SK-N-MC (cell line): Measurements from ENCODE around the gene TIGD3.

Source experiments
- DNase-seq: peaks from one replicate; pipeline ENCODE4 v3.0.0-alpha.2; 2011; ENCODE audit warnings: low read depth, low spot score
- H3K27ac ChIP-seq: fragments of 200-600 bp; sonication (generic); 2 replicates; pipeline ENCODE4 v1.5.1; 2016; ENCODE audit warnings: mixed run types
- H3K36me3 ChIP-seq: fragments of 200-600 bp; sonication (generic); 2 replicates; pipeline ENCODE4 v1.6.1; 2017; ENCODE audit warnings: antibody characterized with exemption, low read length, mixed read lengths; ENCODE audit not compliant: insufficient read depth
- H3K4me3 ChIP-seq: fragments of 200-600 bp; sonication (generic); 2 replicates; pipeline ENCODE4 v1.5.1; 2016
- H3K9ac ChIP-seq: fragments of 200-600 bp; sonication (generic); 2 replicates; pipeline ENCODE4 v1.8.0; 2017; ENCODE audit warnings: mixed run types, mixed read lengths; ENCODE audit not compliant: insufficient read length
- H3K9me3 ChIP-seq: fragments of 200-600 bp; sonication (generic); 2 replicates; pipeline ENCODE4 v1.6.1; 2017; ENCODE audit warnings: low read depth, mild to moderate bottlenecking, antibody characterized with exemption, low read length, moderate library complexity, mixed read lengths
- EZH2 ChIP-seq: fragments of 200-600 bp; sonication (generic); IDR thresholded peaks from one replicate; pipeline ENCODE4 v1.6.1; 2017; ENCODE audit warnings: antibody characterized with exemption
- FOXP2 ChIP-seq: optimal IDR thresholded peaks from 2 replicates; pipeline ENCODE3; 2011; ENCODE audit warnings: mild to moderate bottlenecking, moderate library complexity; ENCODE audit not compliant: insufficient read depth; ENCODE audit errors: extremely low read length, control extremely low read depth
- POLR2AphosphoS5 ChIP-seq: IDR thresholded peaks from 2 replicates; pipeline ENCODE4 v1.6.1; 2012; ENCODE audit warnings: mild to moderate bottlenecking, low read depth, low read length, borderline replicate concordance

The TIGD3 gene

DNA sequence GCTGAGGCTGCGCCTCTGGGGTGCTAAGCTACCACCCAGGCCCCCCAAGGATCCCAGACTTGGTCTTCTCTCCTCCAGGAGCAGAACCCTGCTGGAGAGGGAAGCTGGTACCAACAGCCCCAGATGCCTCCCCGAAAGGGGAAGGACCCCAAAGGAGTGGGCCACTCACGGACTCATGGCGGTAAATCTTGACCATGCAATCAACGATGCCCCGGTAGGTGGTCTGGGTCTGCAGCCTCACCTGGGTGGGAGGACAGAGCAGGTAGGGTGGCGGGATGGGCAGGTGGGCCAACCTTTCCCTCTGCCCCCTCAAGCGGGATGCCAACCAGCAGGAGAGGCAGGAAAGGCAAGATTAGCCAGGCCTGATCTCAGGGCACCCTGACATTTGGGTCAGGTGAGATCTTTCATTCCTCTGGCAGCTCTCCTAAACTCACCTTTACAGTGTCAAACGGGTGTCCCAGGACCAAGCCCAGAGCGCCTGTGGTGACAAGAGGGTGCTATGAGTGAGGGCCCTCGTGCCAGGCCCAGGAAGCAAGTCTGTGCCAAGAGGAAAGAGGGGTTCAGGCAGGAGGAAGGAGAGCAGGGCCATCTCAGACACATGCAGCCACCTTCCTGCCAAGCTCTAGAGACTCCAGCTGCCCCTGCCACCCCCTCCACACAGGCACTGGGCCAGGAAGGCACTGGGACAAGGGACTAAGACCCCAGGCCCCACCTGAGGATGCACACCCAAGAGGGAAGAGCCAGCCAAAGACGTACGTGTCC is 25.3 kb downstream of the TIGD3 start:
- TF ChIP-seq EZH2, result no peak
- no peak for TF ChIP-seq FOXP2
- TF ChIP-seq POLR2AphosphoS5, result no peak
- Histone ChIP-seq H3K27ac (no peak overlapping the region), H3K9me3 (no peaks in the 10 kb centered on the region), H3K4me3 (no peak overlapping the region), H3K9ac (no peak overlapping the region), H3K36me3 (no peaks in the 10 kb centered on the region)
- no peak for DNase-seq

DNA sequence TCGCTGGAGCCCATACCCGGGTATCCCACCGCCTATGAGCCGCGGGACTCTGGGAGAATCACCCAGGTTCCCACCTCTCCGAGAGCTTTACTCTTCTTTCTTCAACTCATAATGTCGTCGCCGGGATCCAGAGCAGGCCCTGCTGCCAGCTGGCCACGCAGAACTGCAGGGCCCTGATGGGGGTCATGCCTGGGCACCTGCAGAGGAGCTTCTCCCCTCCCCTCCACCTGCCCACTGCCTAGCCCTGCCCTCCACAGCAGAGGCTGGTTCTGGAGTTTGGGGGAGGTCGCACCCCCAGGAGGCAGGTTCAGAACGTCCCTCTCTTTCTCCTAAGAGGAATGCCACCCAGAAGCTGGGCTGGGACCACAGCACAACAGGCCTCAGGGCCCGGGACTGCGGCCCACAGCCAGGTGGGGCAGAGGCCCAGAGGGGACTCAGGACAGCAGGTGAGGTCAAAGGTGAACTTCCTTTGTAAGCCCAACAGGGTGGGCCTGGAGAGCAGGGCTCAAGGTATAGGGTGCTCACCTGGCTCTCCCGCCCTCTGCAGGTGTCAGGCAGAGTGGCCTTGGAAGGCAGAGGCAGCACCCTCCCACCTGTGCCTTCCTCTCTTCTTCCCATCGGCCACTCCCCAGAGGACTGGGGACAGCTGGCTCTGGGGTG is 26.0 kb downstream of the TIGD3 start:
- TF ChIP-seq FOXP2 (no peak), POLR2AphosphoS5 (no peak), EZH2 (no peak)
- H3K9ac ChIP-seq, result no peak overlapping the region
- DNase-seq, result no peak
- H3K9me3 ChIP-seq, result no peaks in the 10 kb centered on the region
- no peak overlapping the region for H3K4me3 ChIP-seq
- no peak overlapping the region for H3K27ac ChIP-seq
- no peaks in the 10 kb centered on the region for H3K36me3 ChIP-seq

DNA sequence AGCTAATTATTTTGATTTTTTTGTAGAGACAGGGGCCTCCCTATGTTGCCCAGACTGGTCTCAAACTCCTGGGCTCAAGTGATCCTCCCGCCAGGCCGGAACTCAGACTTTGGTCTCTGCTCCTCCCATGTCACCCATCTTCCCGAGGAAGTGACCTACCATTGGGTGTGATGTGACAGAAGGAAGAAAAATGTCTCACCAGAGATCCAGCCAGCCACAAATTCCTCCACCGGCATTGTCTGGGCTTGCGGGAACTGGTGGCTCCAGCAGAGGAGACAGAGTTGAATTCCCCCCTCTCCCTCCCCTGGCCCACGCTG is 27.1 kb downstream of the TIGD3 start:
- Histone ChIP-seq H3K9me3 (no peaks in the 10 kb centered on the region), H3K36me3 (no peaks in the 10 kb centered on the region), H3K27ac (peak overlapping the region; percentile 93), H3K4me3 (peak overlapping the region; percentile 76), H3K9ac (peak overlapping the region; percentile 73)
- TF ChIP-seq POLR2AphosphoS5 (no peak), FOXP2 (no peak), EZH2 (no peak)
- no peak for DNase-seq

GRCh38 chr11:65382033-65382803 is 27.7 kb downstream of the TIGD3 start, which contains the start of gene SLC25A45:
Gene SLC25A45, minus strand, starts transcription at chr11:65382646. Its CDS starts 695 bp downstream, at chr11:65381951.
- Histone ChIP-seq H3K36me3 (no peaks in the 10 kb centered on the region), H3K9me3 (no peaks in the 10 kb centered on the region), H3K9ac (peak within 1 kb of the TSS; percentile 73), H3K4me3 (peak within 1 kb of the TSS; percentile 76), H3K27ac (peak within 1 kb of the TSS; percentile 93)
- no peak for TF ChIP-seq EZH2
- peak; percentile 90 for TF ChIP-seq FOXP2
- peak; percentile 70; the same call in 1 of the 2 replicates for TF ChIP-seq POLR2AphosphoS5
- DNase-seq, result peak; percentile 42

DNA sequence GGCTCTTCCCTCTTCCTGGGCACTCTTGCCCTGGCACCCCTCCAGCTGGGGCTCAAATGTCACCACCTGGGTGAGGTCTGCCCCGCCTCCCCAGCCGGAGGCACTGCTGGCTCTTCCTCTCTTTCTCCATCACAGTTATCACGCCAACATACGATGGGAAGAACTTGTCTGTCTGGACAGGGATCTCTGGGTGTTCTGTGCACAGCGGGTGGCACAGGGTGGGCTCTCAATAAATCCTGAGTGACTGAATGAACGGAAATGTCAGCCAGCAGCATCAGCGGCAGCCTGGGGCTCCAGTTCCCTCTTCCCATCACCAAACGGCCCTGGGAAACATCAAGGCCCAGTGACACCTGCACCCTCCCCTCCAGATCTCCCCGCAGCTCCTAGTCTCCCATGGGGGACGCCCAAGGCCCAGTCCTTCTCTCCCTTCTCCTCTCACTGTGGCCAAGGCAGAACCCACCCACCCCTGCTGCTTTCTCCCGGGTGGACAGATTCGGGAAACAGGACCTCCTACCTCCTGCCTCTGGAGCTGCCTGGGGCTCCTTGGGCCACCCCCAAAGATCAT is 28.3 kb downstream of the TIGD3 start:
- Histone ChIP-seq H3K27ac (peak overlapping the region; percentile 93), H3K9me3 (no peaks in the 10 kb centered on the region), H3K36me3 (no peaks in the 10 kb centered on the region), H3K4me3 (peak overlapping the region; percentile 76), H3K9ac (peak overlapping the region; percentile 73)
- DNase-seq, result no peak
- TF ChIP-seq EZH2 (no peak), POLR2AphosphoS5 (no peak; the same call in 1 of the 2 replicates), FOXP2 (no peak)

DNA sequence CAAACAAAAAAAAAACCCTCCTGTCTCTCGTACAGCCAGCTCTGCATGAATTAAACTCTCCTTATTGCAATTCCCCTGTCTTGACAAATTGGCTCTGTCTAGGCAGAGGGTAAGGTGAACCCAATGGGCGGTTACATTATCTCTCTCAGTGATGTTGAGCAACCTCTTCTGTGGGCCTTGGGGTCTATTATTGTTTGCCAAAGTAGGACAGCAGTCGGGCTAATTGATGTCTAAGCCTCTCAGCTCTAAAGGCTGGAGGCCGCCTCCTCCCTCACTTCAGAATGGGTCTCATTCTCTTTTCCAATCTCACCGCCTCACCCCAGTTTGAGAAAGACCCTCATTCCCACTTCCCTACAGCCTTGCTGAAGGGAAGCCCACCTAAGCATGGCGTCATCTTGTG is 29.2 kb downstream of the TIGD3 start:
- Histone ChIP-seq H3K27ac (peak overlapping the region; percentile 77), H3K9ac (no peak overlapping the region), H3K36me3 (no peaks in the 10 kb centered on the region), H3K4me3 (no peak overlapping the region), H3K9me3 (no peaks in the 10 kb centered on the region)
- TF ChIP-seq FOXP2, result no peak
- TF ChIP-seq EZH2, result no peak
- TF ChIP-seq POLR2AphosphoS5, result no peak
- DNase-seq, result no peak

DNA sequence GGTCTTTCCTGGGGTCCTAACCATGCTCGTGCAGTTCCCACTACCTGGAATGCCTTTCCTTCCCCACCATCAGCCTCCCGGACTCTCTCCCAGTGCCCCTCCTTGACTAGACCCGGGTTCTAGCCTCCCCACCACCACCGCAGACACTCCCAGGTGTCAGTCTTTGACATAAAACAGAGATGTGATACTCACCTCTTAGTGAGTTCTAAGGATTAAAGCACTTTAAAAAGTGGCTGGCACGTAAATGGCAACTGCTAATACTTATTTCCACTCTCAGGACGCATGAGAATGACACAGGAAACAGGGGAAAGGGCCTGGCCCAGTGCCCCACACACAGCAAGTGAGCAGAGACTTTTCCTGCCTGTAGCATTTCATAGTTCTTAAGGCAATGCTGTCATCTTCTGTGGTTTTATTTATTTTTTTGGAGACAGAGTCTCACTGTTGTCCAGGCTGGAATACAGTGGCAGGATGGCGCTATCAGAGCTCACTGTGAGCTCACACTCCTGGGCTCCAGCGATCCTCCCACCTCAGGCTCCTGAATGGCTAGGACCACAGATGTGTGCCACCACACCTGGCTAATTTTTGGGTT is 29.8 kb downstream of the TIGD3 start:
- Histone ChIP-seq H3K9ac (no peak overlapping the region), H3K4me3 (no peak overlapping the region), H3K36me3 (no peaks in the 10 kb centered on the region; the same call in 1 of the 2 replicates), H3K9me3 (no peaks in the 10 kb centered on the region), H3K27ac (peak overlapping the region; percentile 77)
- no peak for TF ChIP-seq FOXP2
- TF ChIP-seq POLR2AphosphoS5, result no peak
- no peak for TF ChIP-seq EZH2
- DNase-seq, result no peak
